Mammary epithelial cell (primary cell): Measurements from ENCODE around the gene TSPAN3.

ENCODE experiments used
- CTCF ChIP-seq, 2 donors: IDR thresholded peaks in 1 of 2; conservative IDR thresholded peaks in 1 of 2; 2 replicates each; pipeline ENCODE4 v1.5.1; 2011 to 2012; ENCODE audit warnings: inconsistent platforms in 2 of 2, low read length in 2 of 2, mild to moderate bottlenecking in 2 of 2, control low read depth in 1 of 2, low read depth in 1 of 2; ENCODE audit not compliant: insufficient read depth in 1 of 2; ENCODE audit errors: extremely low read depth in 1 of 2
- EZH2 ChIP-seq: IDR thresholded peaks from 2 replicates; pipeline ENCODE4 v1.6.1; 2012; ENCODE audit warnings: low read length, inconsistent platforms, borderline replicate concordance

- no peak for TF ChIP-seq CTCF (conservative IDR thresholded peaks at IDR 0.05 in 1 of 2, IDR thresholded peaks at IDR 0.05 in 1 of 2; ENCODE audit: extremely low read depth in 1 of 2, insufficient read depth in 1 of 2, low read depth in 1 of 2, low read length in 2 of 2)
- no peak for TF ChIP-seq EZH2
Observed at GRCh38 chr15:77031376-77032050, 39.4 kb downstream of the TSPAN3 start.
